GM21737 (cell line): ENCODE data around the gene APP.

Experiments used
- ATAC-seq: cut with Tn5 transposase; IDR thresholded peaks from one replicate; pipeline ENCODE4 v1.9.1; 2021; ENCODE audit warnings: mild to moderate bottlenecking, moderate library complexity; ENCODE audit not compliant: unreplicated experiment

Gene APP

DNA sequence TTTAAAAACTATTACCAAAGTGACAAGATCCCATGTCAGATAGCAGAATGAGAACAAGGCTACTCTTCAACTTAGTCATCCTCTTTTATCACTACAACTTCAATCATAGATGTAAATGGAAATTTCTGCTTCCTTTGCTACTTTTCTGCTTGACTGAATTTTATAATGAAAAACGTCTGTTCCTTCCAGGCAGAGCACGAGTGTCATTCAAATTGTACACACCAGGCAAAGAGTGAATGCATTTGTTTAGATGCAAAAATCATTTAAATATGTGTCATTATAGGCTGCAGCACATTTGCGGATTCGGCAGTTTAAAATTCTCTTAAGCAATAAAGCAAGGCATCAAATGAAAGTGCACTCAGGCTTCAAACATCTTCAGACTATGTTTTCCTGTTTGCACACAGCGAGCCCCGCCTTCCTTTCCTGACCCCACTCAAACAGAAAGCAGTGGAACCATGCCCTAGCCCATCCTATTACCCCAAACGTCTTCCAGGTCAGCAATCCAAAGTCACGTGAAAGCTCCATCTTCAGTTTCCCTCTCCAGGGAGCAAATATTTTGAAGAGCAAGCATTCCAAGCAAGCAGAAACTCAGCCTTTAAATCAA, 99.6 kb downstream of the APP start:
- ATAC-seq = no peak

GRCh38 chr21:26070121-26070520, 100.4 kb downstream of the APP start:
- ATAC-seq = no peak

DNA sequence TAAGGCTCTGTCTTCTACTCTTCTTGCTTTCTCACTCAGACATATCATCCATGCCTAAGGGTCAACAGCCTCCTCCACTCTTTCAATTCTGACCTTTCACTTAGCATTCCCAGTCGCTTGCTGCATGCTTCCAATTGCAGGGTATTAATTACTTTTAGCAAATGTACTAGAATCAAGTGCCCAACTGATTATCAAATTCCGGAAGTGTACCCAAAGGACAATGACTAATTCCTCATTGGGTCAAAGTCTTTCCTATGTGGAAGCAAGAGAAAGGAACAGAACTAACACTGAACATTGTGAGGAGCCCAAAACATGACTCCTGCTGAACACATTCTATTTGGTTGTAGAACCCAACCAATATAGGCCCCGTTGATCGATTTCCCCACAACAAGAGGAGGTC, 101.8 kb downstream of the APP start:
- no peak for ATAC-seq

GRCh38 chr21:26067836-26068594, 102.6 kb downstream of the APP start:
- no peak for ATAC-seq

DNA sequence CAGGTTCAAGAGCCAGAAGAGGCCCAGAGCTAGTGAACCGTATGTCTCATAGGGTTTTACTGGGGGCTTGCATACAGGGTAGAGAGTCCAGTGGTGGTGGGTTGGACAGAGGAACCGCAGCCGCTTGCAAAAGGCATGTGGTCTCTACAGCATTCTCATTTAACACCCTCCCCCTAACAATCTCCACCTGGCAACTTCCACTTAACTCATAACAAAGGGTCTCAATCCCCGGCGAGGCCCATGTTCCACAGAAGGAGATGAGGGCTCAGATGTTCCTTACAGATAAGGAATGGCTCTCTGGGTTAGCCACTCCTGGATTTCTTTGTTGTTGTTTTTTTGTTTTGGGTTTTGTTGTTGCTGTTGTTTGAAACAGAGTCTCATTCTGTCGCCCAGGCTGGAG, 106.1 kb downstream of the APP start:
- ATAC-seq = no peak

GRCh38 chr21:26061437-26061836, 109.1 kb downstream of the APP start:
- ATAC-seq = no peak

DNA sequence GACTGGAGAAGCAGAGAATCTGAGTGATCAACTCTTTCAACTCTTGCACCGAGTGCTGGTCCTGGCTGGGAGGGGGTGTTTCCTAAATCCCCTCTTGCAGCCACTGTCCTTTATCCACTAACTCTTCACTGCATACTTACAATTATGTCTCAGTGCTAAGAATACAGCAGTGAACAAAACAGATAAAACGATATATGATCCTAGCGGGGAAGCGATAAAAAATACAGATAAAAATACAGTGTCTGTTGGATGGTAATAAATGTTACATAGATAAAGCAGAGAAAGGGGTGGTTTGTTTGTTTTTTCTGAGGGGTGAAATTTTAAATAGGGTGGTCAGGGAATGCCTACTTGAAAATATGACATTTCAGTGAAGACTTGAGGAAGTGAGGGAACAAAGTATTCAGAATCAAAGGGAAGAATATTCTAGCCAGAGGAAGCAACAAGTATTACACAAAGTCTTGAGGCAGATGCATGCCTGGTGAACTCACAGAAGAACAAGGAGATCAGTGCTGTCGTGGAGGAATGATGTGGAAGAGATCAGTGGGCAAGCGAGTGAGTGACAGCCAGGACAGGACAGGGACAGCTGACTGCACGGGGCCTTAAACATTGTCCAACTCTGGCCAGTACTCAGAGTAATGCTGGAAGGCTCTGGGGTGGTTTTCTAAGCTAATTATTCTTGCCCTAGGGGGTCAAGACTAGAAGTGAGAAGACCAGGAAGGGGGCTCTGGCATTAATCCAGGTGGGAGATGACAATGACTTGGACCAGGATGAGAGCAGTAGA, 110.0 kb downstream of the APP start:
- ATAC-seq = no peak

DNA sequence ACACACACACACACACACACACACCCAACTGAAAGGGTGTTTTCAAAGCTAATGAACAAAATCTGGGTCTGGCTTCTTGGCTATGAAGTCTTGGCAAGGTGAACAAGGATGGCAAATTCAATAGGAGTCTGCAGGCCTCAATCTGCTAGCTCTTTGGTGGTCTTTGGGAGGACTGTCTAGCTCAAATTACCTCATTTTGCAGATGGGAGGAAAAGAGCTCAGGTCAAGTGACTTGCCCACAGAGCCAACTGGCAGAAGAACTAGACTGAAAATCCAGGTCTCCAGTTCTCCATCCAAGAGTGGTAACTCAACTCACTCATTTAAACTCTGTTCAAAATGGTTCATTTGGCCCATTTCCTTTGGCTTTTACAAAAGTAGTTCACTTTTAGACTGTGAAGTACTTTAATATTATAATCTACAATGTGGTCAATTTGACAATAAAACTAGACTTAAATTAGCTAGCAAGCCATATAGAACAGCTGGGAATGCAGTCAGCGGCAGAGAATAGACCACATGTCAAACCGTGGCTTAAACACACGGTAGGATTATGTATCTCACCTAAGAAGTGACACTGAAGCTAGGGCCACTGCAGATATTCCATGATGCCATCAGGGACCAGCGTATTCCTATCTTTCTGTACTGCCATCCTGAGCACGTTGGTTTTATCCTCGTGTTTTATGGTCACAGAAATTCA, 112.9 kb downstream of the APP start:
- no peak for ATAC-seq

GRCh38 chr21:26055841-26056264, 114.7 kb downstream of the APP start:
- no peak for ATAC-seq

DNA sequence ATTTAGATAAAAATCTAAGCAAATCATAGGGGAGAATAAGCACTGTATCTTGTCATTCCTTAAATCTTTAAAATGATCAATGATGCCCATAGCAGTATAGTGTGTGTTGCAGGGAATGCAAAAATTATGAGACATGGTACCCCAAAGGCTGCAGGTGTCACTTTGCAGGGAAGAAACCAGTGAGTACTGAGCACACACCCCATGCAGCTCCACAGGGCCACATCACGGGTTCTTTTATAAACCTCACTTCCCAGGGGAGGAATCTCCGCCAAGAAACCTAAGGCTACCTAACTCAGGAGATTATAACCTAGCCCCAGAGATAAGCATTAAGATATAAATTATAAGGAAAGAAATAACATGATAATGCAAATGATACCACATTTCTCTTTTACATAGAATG, 115.6 kb downstream of the APP start:
- no peak for ATAC-seq

GRCh38 chr21:26052057-26052456, 118.5 kb downstream of the APP start:
- ATAC-seq = no peak

- ATAC-seq = no peak
These were observed 119.7 kb downstream of the APP start for GRCh38 chr21:26050857-26051256.

DNA sequence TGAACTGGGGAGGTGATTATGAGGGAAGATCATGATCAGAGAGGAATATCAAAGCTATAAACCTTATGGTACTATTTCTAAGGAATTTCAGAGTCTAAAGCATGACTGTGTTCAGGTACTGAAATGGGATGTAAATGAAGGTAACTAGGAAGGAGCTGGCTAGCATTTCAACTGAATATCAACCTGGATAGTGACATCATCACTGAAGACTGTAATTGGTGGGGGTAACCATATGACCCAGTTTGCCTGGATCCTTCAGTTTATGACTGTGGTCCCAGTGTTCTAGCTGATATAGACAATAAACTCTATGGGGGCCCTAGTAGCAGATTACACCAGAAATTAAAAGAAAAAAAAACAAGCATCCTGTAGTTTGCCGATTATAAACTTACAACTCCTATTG, 120.8 kb downstream of the APP start:
- ATAC-seq = no peak

DNA sequence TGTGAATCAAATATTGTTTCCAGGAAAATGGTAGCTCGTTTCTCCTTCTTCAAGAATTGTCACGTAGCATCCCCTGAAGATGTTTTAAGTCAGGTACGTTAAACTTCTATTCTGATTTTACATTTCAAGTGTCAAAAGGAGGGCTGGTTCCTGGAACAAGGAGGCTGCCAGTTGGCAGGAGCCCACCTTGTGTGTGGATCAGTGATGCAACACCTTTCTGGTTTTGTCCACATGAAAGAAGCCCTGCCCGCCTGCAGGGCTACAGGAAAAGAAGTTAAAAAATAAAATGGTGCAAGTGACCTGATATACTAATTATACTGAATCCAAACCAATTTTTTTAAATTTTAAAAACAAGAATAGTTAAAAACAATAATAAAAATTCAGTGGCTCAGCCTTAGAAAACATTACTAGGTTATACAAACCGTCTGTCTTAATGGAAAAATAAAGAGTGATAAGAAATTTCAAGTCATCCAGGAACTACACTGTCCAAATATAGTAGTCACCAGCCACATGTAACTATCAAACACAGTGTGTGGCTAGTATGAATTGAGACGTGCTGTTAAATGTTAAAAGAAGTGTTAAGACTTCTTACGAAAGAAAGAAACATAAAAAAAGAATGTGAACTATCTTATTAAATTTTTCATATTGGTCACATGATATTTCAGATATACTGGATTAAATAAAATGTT, 123.1 kb downstream of the APP start:
- no peak for ATAC-seq

DNA sequence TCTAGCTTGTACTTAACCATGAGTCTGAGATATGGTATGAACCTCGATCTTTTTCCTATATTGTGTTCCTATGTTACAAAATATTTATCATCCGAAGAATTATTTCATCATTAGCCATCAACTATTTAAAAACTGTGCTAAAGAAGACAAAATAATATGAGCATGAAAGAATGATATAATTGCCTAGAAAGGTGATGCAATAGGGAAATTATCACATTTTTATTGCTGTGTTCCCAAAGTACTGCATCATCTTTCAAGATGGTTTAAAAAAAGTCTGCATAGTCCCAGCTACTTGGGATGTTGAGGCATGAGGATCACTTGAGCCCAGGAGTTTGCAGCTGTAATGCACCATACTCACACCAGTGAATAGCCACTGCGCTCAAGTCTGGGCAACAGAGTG, 126.7 kb downstream of the APP start:
- ATAC-seq = no peak

DNA sequence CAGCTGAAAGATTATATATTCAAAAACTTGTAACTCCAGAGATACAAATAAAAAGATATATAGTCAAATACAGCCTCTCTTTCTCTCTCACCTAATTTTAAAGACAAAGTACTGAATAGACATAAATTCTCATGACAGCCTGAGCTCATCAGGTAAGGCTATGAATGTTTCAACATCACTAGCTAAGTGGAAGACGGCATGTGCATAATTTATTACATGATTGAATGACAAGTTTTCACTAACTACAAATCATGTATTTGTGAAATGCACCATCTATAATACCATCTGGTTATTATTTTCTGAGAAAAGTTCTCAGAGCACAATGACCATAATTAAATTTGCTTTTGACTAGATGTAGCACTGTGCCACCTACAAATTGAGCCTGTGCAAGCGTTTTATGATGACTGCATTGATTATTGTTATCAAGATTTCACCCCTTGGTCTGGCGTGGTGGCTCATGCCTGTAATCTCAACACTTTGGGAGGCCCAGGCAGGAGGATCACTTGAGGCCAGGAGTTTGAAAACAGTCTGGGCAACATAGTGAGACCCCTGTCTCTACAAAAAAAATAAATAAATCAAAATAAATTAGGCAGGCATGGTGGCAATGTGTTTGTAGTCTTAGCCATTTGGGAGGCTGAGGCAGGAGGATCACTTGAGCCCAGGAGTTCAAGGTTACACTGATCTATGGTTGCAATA, 128.2 kb downstream of the APP start:
- no peak for ATAC-seq

DNA sequence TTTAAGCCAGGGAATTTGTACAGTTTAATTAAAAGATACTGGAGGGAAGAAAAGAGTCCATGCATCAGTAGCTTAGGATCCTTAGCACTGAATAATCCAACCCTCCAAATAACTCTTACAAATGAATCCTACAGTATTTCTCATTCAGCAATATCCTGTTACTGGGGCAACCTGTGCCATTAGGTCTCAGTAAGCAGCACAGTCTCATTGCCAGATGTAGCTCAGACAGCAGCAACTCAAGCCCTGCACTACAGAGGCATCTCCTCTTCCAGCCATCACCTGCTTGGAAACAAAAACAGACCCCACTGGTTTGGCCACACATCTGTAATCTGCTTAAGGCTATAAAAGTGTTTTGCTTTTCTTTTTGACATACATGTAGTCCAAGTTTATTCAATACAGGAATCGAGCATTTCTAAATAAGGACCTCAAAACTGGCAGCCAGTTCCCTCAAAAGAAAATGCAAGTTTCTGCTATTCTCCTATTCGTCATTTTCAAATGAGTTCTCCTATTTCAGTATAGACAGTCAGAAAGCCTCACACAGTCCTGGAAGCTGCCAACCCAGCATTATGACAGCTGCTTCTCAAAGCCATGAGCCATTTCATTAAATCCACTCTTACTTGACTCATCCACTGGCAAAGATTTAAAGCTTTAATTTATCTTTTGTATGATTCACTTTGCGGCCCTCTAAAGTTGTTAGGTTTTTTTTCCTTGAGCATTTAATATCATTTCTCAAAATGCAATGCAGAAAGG, 129.0 kb downstream of the APP start:
- ATAC-seq = no peak

DNA sequence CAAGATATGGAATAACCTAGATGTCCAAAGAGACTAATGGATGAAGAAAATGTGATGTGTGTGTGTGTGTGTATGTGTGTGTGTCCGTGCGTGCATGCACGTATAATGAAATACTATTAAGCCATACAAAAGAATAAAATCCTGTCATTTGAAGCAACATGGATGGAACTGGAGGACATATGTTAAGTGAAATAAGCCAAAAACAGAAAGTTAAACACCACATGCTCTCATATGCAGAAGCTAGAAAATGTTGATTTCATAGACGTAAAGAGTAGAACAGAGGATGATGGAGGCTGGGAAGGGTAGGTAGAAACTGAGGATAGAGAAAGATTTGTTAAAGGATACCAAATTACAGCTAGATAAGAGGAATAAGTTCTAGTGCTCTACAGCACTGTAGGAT, 133.7 kb downstream of the APP start:
- ATAC-seq = no peak

DNA sequence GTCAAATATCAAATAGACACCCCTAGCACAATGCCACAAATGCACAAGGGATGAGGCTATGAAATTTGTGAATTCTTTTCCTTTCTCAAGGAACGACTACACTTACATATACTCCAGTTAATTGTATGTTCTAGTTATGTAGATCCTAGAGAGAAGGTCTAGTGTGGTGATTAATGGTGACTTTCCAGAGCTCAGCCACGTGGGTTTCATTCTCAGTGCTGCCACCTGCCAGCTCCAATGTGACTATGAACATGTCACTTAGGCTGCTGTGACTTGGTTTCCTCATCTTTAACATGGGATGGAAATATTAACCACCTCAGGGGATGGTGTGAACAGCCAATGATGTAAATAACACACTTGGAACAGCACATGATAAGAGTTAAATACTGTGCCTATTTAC, 138.3 kb downstream of the APP start:
- ATAC-seq = no peak

DNA sequence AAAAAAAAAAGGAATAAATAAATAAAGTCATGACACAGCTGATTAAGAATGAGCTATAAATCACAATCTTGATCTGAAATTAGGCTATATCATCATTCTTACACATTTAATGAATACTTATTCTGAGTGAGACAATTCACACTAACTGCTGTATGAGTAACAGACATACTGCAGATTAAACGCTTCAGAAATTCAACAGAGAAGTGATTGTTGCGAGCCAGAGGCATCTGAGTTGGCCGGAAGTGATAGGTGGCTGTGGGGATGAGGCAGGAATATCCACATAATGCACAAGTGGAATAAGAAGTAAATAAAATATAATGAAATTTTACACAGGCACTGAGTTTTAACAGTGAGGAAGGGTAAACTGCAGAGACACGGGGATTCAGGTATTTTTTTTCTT, 142.4 kb downstream of the APP start:
- ATAC-seq = no peak
